HG02943 (cell line): ENCODE measurements around the gene KSR1.
"Not testable (repeated sequence)": the region's sequence is repeated elsewhere in the genome, so short reads cannot be mapped to it uniquely, and the experiment has no call there.

ENCODE experiments used
- ATAC-seq: cut with Tn5 transposase; IDR thresholded peaks from one replicate; pipeline ENCODE4 v1.9.1; 2021; ENCODE audit warnings: mild to moderate bottlenecking, low read depth, moderate library complexity; ENCODE audit not compliant: unreplicated experiment

KSR1 gene

GRCh38 chr17:27622986-27623385, 166.7 kb downstream of the KSR1 start:
- no peak for ATAC-seq

GRCh38 chr17:27623614-27624013, 167.4 kb downstream of the KSR1 start:
- no peak for ATAC-seq

GRCh38 chr17:27624539-27624938, 168.3 kb downstream of the KSR1 start:
- no peak for ATAC-seq

- no peak for ATAC-seq
Measured at GRCh38 chr17:27625856-27626255, 169.6 kb downstream of the KSR1 start.

- ATAC-seq: no peak
Measured at GRCh38 chr17:27627514-27627913, 171.3 kb downstream of the KSR1 start.

- ATAC-seq: no peak
Measured at GRCh38 chr17:27628376-27628775, 172.1 kb downstream of the KSR1 start.

- not testable (repeated sequence) for ATAC-seq
Measured at GRCh38 chr17:27629260-27629659, 173.0 kb downstream of the KSR1 start.

- no peak for ATAC-seq
Measured at GRCh38 chr17:27630607-27631410, 174.6 kb downstream of the KSR1 start, which contains the start of gene LGALS9. Gene LGALS9 (plus strand): TSS chr17:27631188. CDS start chr17:27631266, 78 bp downstream.

GRCh38 chr17:27631411-27631760, 175.1 kb downstream of the KSR1 start:
- no peak for ATAC-seq

GRCh38 chr17:27631897-27632725, 175.9 kb downstream of the KSR1 start:
- no peak for ATAC-seq

GRCh38 chr17:27632766-27633165, 176.5 kb downstream of the KSR1 start:
- ATAC-seq: not testable (repeated sequence)

- ATAC-seq: no peak
Measured at GRCh38 chr17:27633312-27634025, 177.2 kb downstream of the KSR1 start.

- no peak for ATAC-seq
Measured at GRCh38 chr17:27634026-27634335, 177.7 kb downstream of the KSR1 start.

GRCh38 chr17:27634776-27635175, 178.5 kb downstream of the KSR1 start:
- no peak for ATAC-seq

- no peak for ATAC-seq
Measured at GRCh38 chr17:27635275-27635823, 179.1 kb downstream of the KSR1 start.

GRCh38 chr17:27636005-27636520, 179.8 kb downstream of the KSR1 start:
- not testable (repeated sequence) for ATAC-seq

GRCh38 chr17:27637818-27638217, 181.6 kb downstream of the KSR1 start:
- ATAC-seq: not testable (repeated sequence)

GRCh38 chr17:27638415-27638914, 182.2 kb downstream of the KSR1 start:
- not testable (repeated sequence) for ATAC-seq

- ATAC-seq: no peak
Measured at GRCh38 chr17:27640790-27641189, 184.5 kb downstream of the KSR1 start.

- no peak for ATAC-seq
Measured at GRCh38 chr17:27644586-27644985, 188.3 kb downstream of the KSR1 start.
